Ectodermal cell (in vitro differentiated cells): ENCODE results near the gene DSCAML1.

Experiments used
- H3K27ac ChIP-seq: 2 replicates; pipeline ENCODE4 v1.7.0; 2013; ENCODE audit warnings: mild to moderate bottlenecking, low read depth, low read length; ENCODE audit not compliant: insufficient read depth, poor library complexity, severe bottlenecking
- H3K27me3 ChIP-seq: 2 replicates; pipeline ENCODE4 v1.7.0; 2013; ENCODE audit warnings: mild to moderate bottlenecking, low read length; ENCODE audit not compliant: insufficient read depth, control insufficient read depth, poor library complexity, severe bottlenecking
- H3K36me3 ChIP-seq: one replicate; pipeline ENCODE4 v1.7.0; 2013; ENCODE audit warnings: low read length; ENCODE audit not compliant: control insufficient read depth, insufficient read depth
- H3K4me1 ChIP-seq: one replicate; pipeline ENCODE4 v1.7.0; 2013; ENCODE audit warnings: low read length; ENCODE audit not compliant: control insufficient read depth, insufficient read depth
- H3K4me3 ChIP-seq: 2 replicates; pipeline ENCODE4 v1.7.0; 2013; ENCODE audit warnings: low read depth, low read length, control low read depth; ENCODE audit not compliant: insufficient read depth
- H3K9me3 ChIP-seq: 2 replicates; pipeline ENCODE4 v1.7.0; 2013; ENCODE audit warnings: mild to moderate bottlenecking, low read length, moderate library complexity; ENCODE audit not compliant: control insufficient read depth
- WGBS, 2 experiments: methylation state at CpG; one replicate each; pipeline ENCODE4 v1.1.7; 2013; ENCODE audit warnings: missing lambda C conversion rate in 2 of 2; 5-methylcytosine and 5-hydroxymethylcytosine counted together

The DSCAML1 gene

GRCh38 chr11:117583063-117583801 is 213.8 kb downstream of the DSCAML1 start:
- Histone ChIP-seq H3K27ac (no peak overlapping the region), H3K27me3 (peaks cover 20% of the 10 kb centered on the region), H3K4me1 (peaks cover 14% of the 10 kb centered on the region), H3K4me3 (no peak overlapping the region), H3K36me3 (no peaks in the 10 kb centered on the region), H3K9me3 (no peaks in the 10 kb centered on the region)
- 23 to 26% methylated on average over 15 of the region's 15 CpGs for WGBS, 2 experiments

GRCh38 chr11:117582433-117582832 is 214.6 kb downstream of the DSCAML1 start:
- H3K9me3 ChIP-seq, result no peaks in the 10 kb centered on the region
- H3K27ac ChIP-seq, result no peak overlapping the region
- no peak overlapping the region for H3K4me3 ChIP-seq
- H3K36me3 ChIP-seq, result no peaks in the 10 kb centered on the region
- H3K4me1 ChIP-seq, result peaks cover 14% of the 10 kb centered on the region
- 85 to 90% methylated on average over 5 to 6 of the region's 6 CpGs for WGBS, 2 experiments
- H3K27me3 ChIP-seq, result peaks cover 20% of the 10 kb centered on the region

GRCh38 chr11:117580866-117581265 is 216.2 kb downstream of the DSCAML1 start:
- Histone ChIP-seq H3K4me3 (no peak overlapping the region), H3K4me1 (peaks cover 14% of the 10 kb centered on the region), H3K27me3 (peaks cover 9% of the 10 kb centered on the region), H3K36me3 (no peaks in the 10 kb centered on the region), H3K27ac (no peak overlapping the region), H3K9me3 (no peaks in the 10 kb centered on the region)
- 62 to 64% methylated on average over 5 to 6 of the region's 6 CpGs for WGBS, 2 experiments

- peaks cover 3% of the 10 kb centered on the region for H3K27me3 ChIP-seq
These were observed 217.9 kb downstream of the DSCAML1 start for GRCh38 chr11:117579161-117579560.

GRCh38 chr11:117575856-117576255 is 221.2 kb downstream of the DSCAML1 start:
- H3K27me3 ChIP-seq, result no peaks in the 10 kb centered on the region
- H3K27ac ChIP-seq, result no peak overlapping the region
- H3K36me3 ChIP-seq, result no peaks in the 10 kb centered on the region
- 88 to 95% methylated on average over 4 of the region's 4 CpGs for WGBS, 2 experiments
- no peaks in the 10 kb centered on the region for H3K4me1 ChIP-seq
- H3K4me3 ChIP-seq, result no peak overlapping the region
- H3K9me3 ChIP-seq, result no peaks in the 10 kb centered on the region

More at GRCh38 chr11:117579161-117579560, 217.9 kb downstream of the DSCAML1 start:
- H3K36me3 ChIP-seq, result no peaks in the 10 kb centered on the region
- WGBS, 2 experiments, result 88 to 90% methylated on average over 2 of the region's 2 CpGs
- no peak overlapping the region for H3K27ac ChIP-seq
- no peaks in the 10 kb centered on the region for H3K9me3 ChIP-seq
- H3K4me1 ChIP-seq, result peaks cover 12% of the 10 kb centered on the region
- no peak overlapping the region for H3K4me3 ChIP-seq

GRCh38 chr11:117574551-117574950 is 222.5 kb downstream of the DSCAML1 start:
- Histone ChIP-seq H3K27ac (no peak overlapping the region), H3K4me3 (no peak overlapping the region)
- WGBS, 2 experiments, result 89 to 92% methylated on average over 3 of the region's 3 CpGs

GRCh38 chr11:117573326-117573725 is 223.7 kb downstream of the DSCAML1 start:
- H3K4me1 ChIP-seq, result no peaks in the 10 kb centered on the region
- no peaks in the 10 kb centered on the region for H3K27me3 ChIP-seq
- H3K36me3 ChIP-seq, result no peaks in the 10 kb centered on the region
- WGBS, 2 experiments, result 92% methylated on average over 8 of the region's 8 CpGs
- H3K4me3 ChIP-seq, result no peak overlapping the region
- H3K27ac ChIP-seq, result no peak overlapping the region
- H3K9me3 ChIP-seq, result no peaks in the 10 kb centered on the region

More at GRCh38 chr11:117574551-117574950, 222.5 kb downstream of the DSCAML1 start:
- no peaks in the 10 kb centered on the region for H3K4me1 ChIP-seq
- no peaks in the 10 kb centered on the region for H3K9me3 ChIP-seq
- no peaks in the 10 kb centered on the region for H3K36me3 ChIP-seq
- H3K27me3 ChIP-seq, result no peaks in the 10 kb centered on the region

GRCh38 chr11:117572671-117573070 is 224.3 kb downstream of the DSCAML1 start:
- Histone ChIP-seq H3K4me3 (no peak overlapping the region), H3K36me3 (no peaks in the 10 kb centered on the region), H3K27me3 (no peaks in the 10 kb centered on the region), H3K9me3 (no peaks in the 10 kb centered on the region), H3K27ac (no peak overlapping the region), H3K4me1 (no peaks in the 10 kb centered on the region)
- 94 to 95% methylated on average over 5 of the region's 5 CpGs for WGBS, 2 experiments

GRCh38 chr11:117572129-117572528 is 224.9 kb downstream of the DSCAML1 start:
- Histone ChIP-seq H3K27me3 (no peaks in the 10 kb centered on the region), H3K9me3 (no peaks in the 10 kb centered on the region), H3K36me3 (no peaks in the 10 kb centered on the region), H3K4me3 (no peak overlapping the region), H3K27ac (no peak overlapping the region), H3K4me1 (no peaks in the 10 kb centered on the region)
- 90 to 93% methylated on average over 5 of the region's 5 CpGs for WGBS, 2 experiments

- 73 to 75% methylated on average over 5 of the region's 5 CpGs for WGBS, 2 experiments
- no peak overlapping the region for H3K4me3 ChIP-seq
These were observed 226.3 kb downstream of the DSCAML1 start for GRCh38 chr11:117570701-117571100.

More at GRCh38 chr11:117570701-117571100, 226.3 kb downstream of the DSCAML1 start:
- Histone ChIP-seq H3K27me3 (no peaks in the 10 kb centered on the region), H3K36me3 (no peaks in the 10 kb centered on the region), H3K4me1 (no peaks in the 10 kb centered on the region), H3K9me3 (no peaks in the 10 kb centered on the region), H3K27ac (no peak overlapping the region)
